ENCODE measurements around the gene CCDC178. TPM values are rescaled to one million over a fixed set of nuclear protein-coding genes. Genes with fewer than 3 reads are reported as not detected.

Gene CCDC178
- total and polyA plus RNA-seq, 2 donors (not counting 3 experiments of a cell fraction or from before 2014, with no cell fraction given): 0.80 to 1.6 TPM

- intact Hi-C loops (cut with micrococcal nuclease) (no loop called here), dilution Hi-C loops (cut with MboI; ENCODE audit: extremely low pct_ligation_motif_present, low sequenced_read_pairs) (no loop called here)
- Histone ChIP-seq H3K4me1 (ENCODE audit: control insufficient read depth, extremely low read depth, insufficient read depth, low read length) (no peaks in the 10 kb centered on the region), H3K9me3 (replicated peaks; ENCODE audit: control insufficient read depth, insufficient read depth, low read length) (no peaks in the 10 kb centered on the region), H3K36me3 (ENCODE audit: control insufficient read depth in 2 of 2, extremely low read depth in 1 of 2, insufficient read depth in 2 of 2, low read length in 2 of 2) (no peaks in the 10 kb centered on the region), H3K9me1 (replicated peaks; ENCODE audit: control insufficient read depth, extremely low read depth, insufficient read depth, low read length) (no peaks in the 10 kb centered on the region), H2AFZ (ENCODE audit: low read depth, low read length) (no peak overlapping the region), H3K27ac (ENCODE audit: insufficient read depth, low read depth, low read length) (no peak overlapping the region), H3K27me3 (ENCODE audit: control insufficient read depth in 2 of 2, insufficient read depth in 2 of 2, low read length in 2 of 2) (peaks cover 0 to 2% of the 10 kb centered on the region in 2 experiments), H3K9ac (replicated peaks; ENCODE audit: extremely low read depth, insufficient read depth, low read length) (no peak overlapping the region), H3K79me2 (ENCODE audit: control insufficient read depth, insufficient read depth, low read length) (no peaks in the 10 kb centered on the region), H3K4me2 (ENCODE audit: insufficient read depth, low read length) (no peak overlapping the region), H4K20me1 (replicated peaks; ENCODE audit: control insufficient read depth, extremely low read depth, insufficient read depth, low read length) (no peaks in the 10 kb centered on the region), H3K4me3 (replicated peaks in 1 of 3; ENCODE audit: insufficient read depth in 1 of 3, low read depth in 1 of 3, low read length in 3 of 3) (no peak overlapping the region)
- FAIRE-seq (no peak), DNase-seq (ENCODE audit: low read depth, low spot score) (no peak)
- ChIA-PET CTCF (interaction anchor here (1.2 kb wide), 1 partner anchor 9 kb away, joined by 3 read pairs; no protein-coding TSS in a partner anchor), POLR2A (interaction anchor here (0.6 kb wide), 1 partner anchor 1304 kb away, joined by 3 read pairs; no protein-coding TSS in a partner anchor)
- TF ChIP-seq CTCF (IDR thresholded peaks at IDR 0.05; ENCODE audit: extremely low read depth in 1 of 2, insufficient read depth in 1 of 2, low read depth in 1 of 2, low read length in 2 of 2) (no peak), JUN (IDR thresholded peaks at IDR 0.05; ENCODE audit: borderline replicate concordance, insufficient read depth, insufficient read length, low read depth) (no peak), POLR2AphosphoS5 (IDR thresholded peaks at IDR 0.05; ENCODE audit: insufficient read depth, low read depth, low read length) (no peak), MAX (IDR thresholded peaks at IDR 0.05; ENCODE audit: insufficient read depth, insufficient read length) (no peak), POLR2A (IDR thresholded peaks at IDR 0.05; ENCODE audit: low read depth, low read length) (no peak), GATA2 (IDR thresholded peaks at IDR 0.05; ENCODE audit: insufficient read depth, insufficient read length, low read depth, low read length) (no peak), FOS (IDR thresholded peaks at IDR 0.05; ENCODE audit: borderline replicate concordance, insufficient read depth, low read length) (no peak), EZH2 (IDR thresholded peaks at IDR 0.05; ENCODE audit: borderline replicate concordance, low read depth, low read length, severe bottlenecking) (no peak), MYC (IDR thresholded peaks at IDR 0.05; ENCODE audit: low read depth, low read length) (no peak)
- no TSS peak for BruUV-seq (replicated peaks)
Observed at GRCh38 chr18:33239298-33239697, 201.2 kb downstream of the CCDC178 start.
